NT2/D1 (cell line): ENCODE measurements around the gene ACTG2.

ENCODE experiments used
- DNase-seq: peaks from one replicate; pipeline ENCODE4 v3.0.0-alpha.2; 2011; ENCODE audit warnings: low read depth, low spot score
- H3K27me3 ChIP-seq: 2 replicates; pipeline ENCODE4 v1.6.0; 2011; ENCODE audit warnings: mild to moderate bottlenecking; ENCODE audit not compliant: insufficient read length, insufficient read depth
- H3K36me3 ChIP-seq: 2 replicates; pipeline ENCODE4 v1.6.1; 2011; ENCODE audit warnings: mild to moderate bottlenecking, low read length, mixed read lengths; ENCODE audit not compliant: insufficient read depth, insufficient read length
- H3K4me1 ChIP-seq: 2 replicates; pipeline ENCODE4 v1.5.1; 2011; ENCODE audit not compliant: insufficient read depth, insufficient read length
- H3K4me3 ChIP-seq: 2 replicates; pipeline ENCODE4 v1.5.1; 2011; ENCODE audit warnings: low read depth; ENCODE audit not compliant: insufficient read length
- H3K9ac ChIP-seq: 2 replicates; pipeline ENCODE4 v1.6.0; 2011; ENCODE audit warnings: low read depth; ENCODE audit not compliant: insufficient read length
- H3K9me3 ChIP-seq: 2 replicates; pipeline ENCODE4 v1.5.1; 2011; ENCODE audit warnings: mild to moderate bottlenecking, low read length; ENCODE audit not compliant: insufficient read depth
- SUZ12 ChIP-seq: IDR thresholded peaks from 2 replicates; pipeline ENCODE4 v1.6.1; 2011; ENCODE audit not compliant: insufficient read length, insufficient read depth; ENCODE audit errors: extremely low read depth
- YY1 ChIP-seq: IDR thresholded peaks from 2 replicates; pipeline ENCODE4 v1.6.1; 2011; ENCODE audit not compliant: insufficient read length, insufficient read depth
- ZNF274 ChIP-seq: IDR thresholded peaks from 2 replicates; pipeline ENCODE4 v1.6.1; 2011; ENCODE audit warnings: mild to moderate bottlenecking, low read depth, low read length

The ACTG2 gene

GRCh38 chr2:73930386-73930785, 37.6 kb downstream of the ACTG2 start:
- Histone ChIP-seq H3K9ac (no peak overlapping the region), H3K9me3 (no peaks in the 10 kb centered on the region), H3K4me1 (no peaks in the 10 kb centered on the region), H3K36me3 (peaks cover 46% of the 10 kb centered on the region), H3K4me3 (no peak overlapping the region), H3K27me3 (no peaks in the 10 kb centered on the region)
- DNase-seq: no peak
- TF ChIP-seq ZNF274 (no peak), SUZ12 (no peak), YY1 (no peak)

DNA sequence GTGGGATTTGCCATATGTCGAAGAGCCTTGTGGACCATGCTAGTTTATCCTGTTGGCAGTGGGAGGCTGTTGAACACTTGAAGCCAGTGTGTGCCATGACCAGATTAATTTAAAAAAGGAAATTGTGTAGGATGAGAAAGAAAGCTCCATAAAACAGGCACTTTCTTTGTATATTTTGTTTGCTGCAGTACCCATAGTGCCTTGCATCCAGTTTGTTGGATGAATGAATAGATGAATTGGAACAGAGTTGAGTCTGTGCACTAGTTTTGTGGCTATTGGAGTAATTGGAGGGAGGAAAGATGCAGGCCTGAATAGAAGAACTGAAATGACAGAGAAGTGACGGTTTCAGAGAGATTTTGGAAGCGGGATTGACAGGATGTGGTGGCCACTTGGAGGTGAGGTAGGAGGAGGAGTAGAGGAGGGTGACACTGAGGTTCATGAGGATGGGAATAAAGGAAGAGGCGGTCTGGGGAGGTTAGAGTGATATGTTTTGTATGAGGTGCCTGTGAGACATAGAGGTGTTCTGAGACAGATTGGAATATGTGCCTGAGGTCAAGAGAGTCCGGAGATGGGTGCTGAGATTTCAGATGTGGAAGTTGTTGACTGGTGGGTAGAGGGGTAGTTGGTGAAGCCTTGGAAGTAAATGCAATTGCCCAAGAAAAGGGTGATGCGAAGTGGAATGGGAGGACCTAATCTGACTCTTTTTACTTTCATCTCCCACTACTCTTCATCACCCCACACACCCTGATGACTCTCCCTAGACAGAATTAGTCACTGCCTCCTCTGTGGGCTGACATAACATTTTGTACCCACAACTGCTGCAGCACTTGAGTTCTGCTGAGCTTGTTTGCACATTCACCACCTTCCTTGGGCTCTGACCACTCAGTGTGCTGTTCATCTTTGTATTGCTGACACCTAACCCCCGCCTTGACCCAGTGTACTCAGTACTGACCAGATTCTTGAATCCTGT, 39.0 kb downstream of the ACTG2 start:
- DNase-seq: no peak
- H3K27me3 ChIP-seq: no peaks in the 10 kb centered on the region
- no peak overlapping the region for H3K9ac ChIP-seq
- H3K36me3 ChIP-seq: peaks cover 58% of the 10 kb centered on the region
- TF ChIP-seq ZNF274 (no peak), SUZ12 (no peak), YY1 (no peak)
- H3K4me3 ChIP-seq: no peak overlapping the region
- no peaks in the 10 kb centered on the region for H3K4me1 ChIP-seq
- H3K9me3 ChIP-seq: no peaks in the 10 kb centered on the region

- Histone ChIP-seq H3K4me3 (no peak overlapping the region), H3K9me3 (no peaks in the 10 kb centered on the region), H3K4me1 (no peaks in the 10 kb centered on the region), H3K9ac (no peak overlapping the region), H3K27me3 (no peaks in the 10 kb centered on the region), H3K36me3 (peaks cover 65% of the 10 kb centered on the region)
- DNase-seq: no peak
- TF ChIP-seq ZNF274: no peak
- no peak for TF ChIP-seq YY1
- no peak for TF ChIP-seq SUZ12
Measured at GRCh38 chr2:73933194-73933593, 40.4 kb downstream of the ACTG2 start.

DNA sequence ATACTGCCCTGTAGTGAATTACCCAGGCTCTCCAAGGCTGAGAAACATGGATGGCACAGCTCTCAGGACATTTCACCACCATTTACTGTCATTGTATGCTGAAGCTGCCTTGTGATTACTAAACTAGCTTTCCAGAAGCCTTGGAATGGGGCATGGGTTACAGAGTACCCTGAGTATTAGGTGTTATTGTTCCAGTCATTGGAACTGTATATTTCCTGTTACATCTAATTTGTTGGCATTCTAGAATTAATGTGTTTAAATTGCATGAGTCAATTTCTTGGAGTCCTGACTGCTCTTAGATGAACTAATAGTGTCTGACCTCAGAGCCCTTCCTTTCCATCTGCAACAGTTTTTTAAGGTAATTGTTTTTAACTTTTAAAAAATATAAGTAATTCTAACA, 42.8 kb downstream of the ACTG2 start:
- DNase-seq: no peak
- Histone ChIP-seq H3K27me3 (no peaks in the 10 kb centered on the region), H3K36me3 (peaks cover 54% of the 10 kb centered on the region), H3K9ac (no peak overlapping the region), H3K9me3 (no peaks in the 10 kb centered on the region), H3K4me3 (no peak overlapping the region), H3K4me1 (no peaks in the 10 kb centered on the region)
- TF ChIP-seq SUZ12 (no peak), ZNF274 (no peak), YY1 (no peak)

DNA sequence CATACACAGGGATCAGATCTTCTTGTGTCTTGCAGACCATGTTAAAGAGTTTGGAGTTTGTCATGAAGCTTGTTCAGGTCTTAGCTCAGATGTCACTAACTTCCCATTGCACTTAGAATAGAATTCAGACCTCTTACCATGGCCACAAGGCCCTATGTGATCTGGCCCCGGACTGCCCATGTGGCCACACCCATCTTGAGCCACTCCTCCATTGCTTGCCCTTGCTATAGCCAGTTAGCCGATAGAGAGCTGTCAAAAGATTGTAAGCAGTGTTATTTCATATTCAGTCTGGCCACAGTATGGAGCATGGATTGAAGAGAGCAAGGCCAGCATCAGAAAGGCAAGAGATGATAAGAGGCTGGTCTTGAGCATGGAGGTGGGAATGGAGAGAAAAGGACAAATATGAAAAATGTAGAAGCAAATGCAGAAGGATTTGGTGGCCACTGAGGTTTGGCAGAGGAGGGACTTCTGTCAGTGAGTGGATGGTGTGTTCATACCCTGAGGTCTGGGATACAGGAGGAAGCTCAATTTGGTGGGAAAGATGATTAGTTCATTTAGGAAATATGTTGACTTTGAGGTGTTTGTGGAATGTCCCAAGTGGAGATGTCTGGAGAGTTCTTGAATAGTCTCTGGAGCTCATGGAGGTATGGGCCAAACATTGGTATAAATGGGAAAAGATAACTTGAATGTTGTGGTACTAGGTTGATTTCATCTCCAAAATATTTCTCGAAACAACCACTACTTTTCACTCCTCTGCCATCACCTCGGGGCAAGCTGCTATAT, 44.5 kb downstream of the ACTG2 start:
- TF ChIP-seq SUZ12 (no peak), YY1 (no peak), ZNF274 (no peak)
- H3K36me3 ChIP-seq: peaks cover 54% of the 10 kb centered on the region
- H3K27me3 ChIP-seq: no peaks in the 10 kb centered on the region
- no peaks in the 10 kb centered on the region for H3K9me3 ChIP-seq
- H3K9ac ChIP-seq: no peak overlapping the region
- no peak for DNase-seq
- H3K4me1 ChIP-seq: no peaks in the 10 kb centered on the region
- no peak overlapping the region for H3K4me3 ChIP-seq

GRCh38 chr2:73937899-73938298, 45.1 kb downstream of the ACTG2 start:
- Histone ChIP-seq H3K36me3 (peaks cover 50% of the 10 kb centered on the region), H3K27me3 (no peaks in the 10 kb centered on the region), H3K4me3 (no peak overlapping the region), H3K9ac (no peak overlapping the region), H3K4me1 (no peaks in the 10 kb centered on the region), H3K9me3 (no peaks in the 10 kb centered on the region)
- DNase-seq: no peak
- TF ChIP-seq SUZ12: no peak
- no peak for TF ChIP-seq ZNF274
- no peak for TF ChIP-seq YY1

DNA sequence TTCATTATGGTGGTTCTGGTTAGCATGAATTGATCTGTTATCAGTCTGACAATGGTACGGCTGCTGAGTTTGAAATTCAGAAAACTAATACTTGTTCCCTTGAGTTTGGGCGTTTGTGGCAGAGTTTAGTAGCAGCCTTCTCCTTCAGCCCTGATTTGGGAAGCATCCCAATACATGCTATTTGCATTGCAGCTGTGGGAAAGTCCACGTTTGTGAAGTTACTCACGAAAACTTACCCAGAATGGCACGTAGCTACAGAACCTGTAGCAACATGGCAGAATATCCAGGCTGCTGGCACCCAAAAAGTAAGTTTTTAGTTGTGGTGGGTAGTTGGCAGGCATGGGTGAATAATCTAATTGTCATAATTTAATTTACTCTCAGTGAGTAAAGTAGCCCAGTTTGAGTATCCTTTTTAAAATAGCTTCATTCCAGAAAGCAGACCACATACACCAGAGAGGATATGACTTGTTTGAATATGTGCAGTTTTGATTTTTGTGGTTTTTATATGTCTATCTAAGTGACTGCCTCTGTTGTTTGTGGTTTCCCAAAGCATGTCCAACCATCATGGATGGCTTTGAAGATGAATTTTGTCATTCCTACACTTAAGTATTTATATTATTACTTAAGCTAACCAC, 46.0 kb downstream of the ACTG2 start:
- no peaks in the 10 kb centered on the region for H3K4me1 ChIP-seq
- H3K9ac ChIP-seq: no peak overlapping the region
- no peaks in the 10 kb centered on the region for H3K27me3 ChIP-seq
- no peaks in the 10 kb centered on the region for H3K9me3 ChIP-seq
- no peak for DNase-seq
- H3K4me3 ChIP-seq: no peak overlapping the region
- TF ChIP-seq SUZ12: no peak
- TF ChIP-seq YY1: no peak
- TF ChIP-seq ZNF274: no peak
- H3K36me3 ChIP-seq: peaks cover 50% of the 10 kb centered on the region
